Islet precursor cell (in vitro differentiated cells): Measurements from ENCODE around the gene NUTM1.
"Not testable (repeated sequence)": the region's sequence is repeated elsewhere in the genome, so short reads cannot be mapped to it uniquely, and the experiment has no call there.

Source experiments
- DNase-seq: peaks from one replicate; pipeline ENCODE4 v3.0.0-alpha.2; 2018

Gene NUTM1

DNA sequence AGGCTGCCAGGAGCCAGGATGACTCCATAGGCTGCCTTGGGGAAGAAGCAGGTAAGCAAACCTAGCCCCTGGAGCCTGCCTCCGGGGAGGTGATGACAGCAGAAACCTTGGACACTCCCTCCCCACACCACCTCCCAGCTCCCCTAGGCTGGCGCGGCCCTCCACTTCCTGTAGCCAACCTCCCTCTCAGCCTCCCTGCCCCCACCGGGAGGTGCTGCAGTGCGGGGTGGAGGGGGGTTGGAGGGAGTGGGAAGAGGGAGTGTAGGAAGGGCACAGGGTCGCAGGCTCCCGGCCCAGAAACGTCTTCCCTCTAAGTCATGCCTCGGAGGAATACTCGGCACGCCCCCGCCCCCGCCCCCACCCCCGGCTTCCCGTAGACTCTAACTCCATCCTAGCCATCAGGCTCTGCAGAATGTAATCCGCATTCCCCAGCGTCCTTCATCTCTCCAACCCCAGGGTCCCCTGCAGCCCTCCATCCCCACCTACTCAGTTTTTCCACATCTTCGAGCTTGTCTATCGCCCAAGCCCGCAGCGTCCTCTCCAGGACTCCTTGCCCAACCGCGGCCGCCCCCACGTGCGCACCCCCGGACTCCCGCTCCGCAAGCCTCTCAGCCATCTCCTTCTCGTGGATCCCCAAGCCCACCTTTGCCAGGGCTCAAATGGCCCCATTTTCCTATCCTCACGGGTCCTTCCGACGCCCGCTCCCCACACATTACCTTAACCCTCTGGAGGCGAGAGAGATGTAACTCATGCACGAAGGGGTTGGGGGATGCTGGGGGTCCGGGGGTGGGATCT is 23.4 kb downstream of the NUTM1 start:
- DNase-seq: peak; percentile 95

DNA sequence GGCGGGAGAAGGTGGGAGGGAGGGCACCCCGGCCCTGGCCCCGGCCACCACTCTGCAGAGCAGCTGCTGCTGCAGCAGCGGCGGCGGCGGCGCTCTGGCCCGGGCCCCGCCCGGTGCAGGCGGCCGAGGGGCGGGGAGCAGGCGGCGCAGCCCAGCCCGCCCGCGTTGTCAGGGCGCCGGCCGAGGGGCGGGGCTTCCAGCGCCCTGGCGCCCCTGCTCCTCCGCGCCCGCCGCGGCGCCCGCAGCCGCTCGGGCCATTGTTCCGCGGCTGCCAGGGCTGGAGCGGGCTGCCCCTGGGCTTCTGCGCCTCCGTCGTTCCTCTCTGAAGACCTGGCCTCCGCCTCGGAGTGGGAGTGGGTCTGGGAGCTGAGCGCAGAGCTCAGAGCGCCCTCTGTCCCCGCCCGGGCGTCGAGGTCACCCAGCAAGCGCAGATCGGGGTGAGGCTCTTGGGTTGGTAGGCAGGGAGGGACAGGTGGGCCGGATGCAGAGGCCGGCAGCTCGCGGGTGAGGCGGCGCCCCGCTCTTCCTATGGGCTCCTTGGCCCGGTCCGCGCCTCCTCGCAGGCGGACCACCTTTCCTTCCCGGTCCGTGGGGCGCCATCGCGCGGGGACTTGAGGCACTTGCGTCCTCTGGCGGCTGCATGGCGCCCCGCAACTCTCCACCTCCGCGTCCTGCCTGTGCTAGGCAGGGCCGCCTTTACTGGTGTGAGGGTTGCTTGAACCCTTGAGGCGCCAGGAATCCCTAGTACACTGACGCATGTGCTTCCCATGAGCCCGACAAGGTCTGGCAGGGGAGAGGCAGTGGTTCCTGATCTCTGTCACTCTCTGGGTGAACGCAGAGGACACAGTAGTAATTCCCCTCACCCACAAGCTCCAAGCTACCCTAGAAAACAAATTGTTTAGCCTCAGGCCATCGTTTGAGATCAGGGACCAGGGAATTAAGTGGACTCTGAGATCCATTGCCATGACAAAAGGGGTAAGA is 24.3 kb downstream of the NUTM1 start, which contains the start of gene LPCAT4:
LPCAT4 (minus strand) TSS at position 96 of the 981 bp plus-strand sequence. CDS start 96 bp downstream, outside the sequence.
- DNase-seq: peak; percentile 93

- no peak for DNase-seq
These were observed 27.0 kb downstream of the NUTM1 start for GRCh38 chr15:34370129-34370528.

DNA sequence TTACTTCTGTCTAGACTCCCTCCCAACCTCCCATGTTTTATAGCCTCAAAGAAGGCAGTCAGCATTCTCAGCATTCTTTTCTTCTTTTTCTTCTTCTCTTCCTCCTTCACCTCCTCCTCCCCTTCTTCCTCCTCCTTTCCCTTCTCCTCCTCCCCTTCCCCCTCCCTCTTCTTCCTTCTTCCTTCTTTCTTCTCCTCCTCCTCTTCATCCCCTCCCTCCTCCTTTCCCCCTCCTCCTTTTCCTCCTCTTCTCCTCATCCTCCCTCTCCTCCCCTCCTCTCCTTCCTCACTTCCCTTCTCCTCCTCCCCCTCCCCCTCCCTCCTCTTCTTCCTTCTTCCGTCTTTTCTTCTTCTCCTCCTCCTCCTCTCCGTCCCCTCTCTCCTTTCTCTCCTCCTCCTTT is 27.5 kb downstream of the NUTM1 start:
- DNase-seq: no peak

DNA sequence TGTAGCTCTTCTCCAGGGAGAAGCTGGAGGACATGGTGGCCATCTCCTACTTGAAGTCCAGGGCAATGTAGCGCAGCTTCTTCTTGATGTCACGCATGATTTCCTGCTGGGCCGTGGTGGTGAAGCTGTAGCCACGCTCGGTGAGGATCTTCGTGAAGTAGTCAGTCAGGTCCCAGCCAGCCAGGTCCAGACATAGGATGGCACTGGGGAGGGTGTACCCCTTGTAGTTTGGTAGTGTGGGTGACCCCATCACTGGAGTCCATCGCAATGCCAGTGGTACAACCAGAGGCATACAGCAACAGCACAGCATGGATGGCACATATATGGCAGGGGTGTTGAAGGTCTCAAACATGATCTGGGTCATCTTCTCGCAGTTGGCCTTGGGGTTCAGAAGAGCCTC is 30.8 kb downstream of the NUTM1 start:
- no peak for DNase-seq

GRCh38 chr15:34374816-34375215 is 31.7 kb downstream of the NUTM1 start:
- DNase-seq: no peak

- not testable (repeated sequence) for DNase-seq
These were observed 32.4 kb downstream of the NUTM1 start for GRCh38 chr15:34375541-34375940.

DNA sequence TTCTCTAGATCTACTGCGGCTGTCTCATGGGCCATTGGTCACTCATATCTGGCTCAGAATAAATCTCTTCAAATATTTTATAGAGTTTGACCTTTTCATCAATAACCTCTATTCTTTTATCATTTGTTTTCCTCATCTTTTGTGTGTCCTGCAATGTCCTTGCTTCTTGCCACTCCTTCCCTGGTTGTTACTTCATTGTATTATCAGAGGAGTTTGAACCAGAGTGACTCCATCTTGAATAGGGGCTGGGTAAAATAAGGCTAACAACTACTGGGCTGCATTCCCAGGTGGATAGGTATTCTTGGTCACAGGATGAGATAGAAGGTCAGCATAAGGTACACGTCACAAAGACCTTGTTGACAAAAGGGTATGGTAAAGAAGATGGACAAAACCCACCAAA is 33.7 kb downstream of the NUTM1 start:
- no peak for DNase-seq

DNA sequence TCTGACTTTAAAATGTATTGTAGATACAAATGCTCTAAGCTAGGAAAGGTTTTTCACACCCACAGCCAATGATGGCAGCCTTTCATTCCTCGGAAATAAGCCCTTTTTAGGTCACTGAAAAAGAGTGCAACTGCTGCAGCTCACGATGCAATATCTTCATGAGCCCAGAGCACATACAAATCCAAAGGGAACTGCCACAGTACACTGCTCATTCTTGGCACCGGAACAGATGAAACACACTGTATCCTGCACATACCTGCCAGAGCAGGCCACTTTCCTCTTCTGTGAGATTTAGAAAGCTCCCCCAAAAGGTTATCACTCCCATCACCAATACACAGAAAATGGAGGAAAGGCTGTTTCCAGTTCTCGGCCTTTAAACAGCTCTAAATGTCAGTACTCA is 37.4 kb downstream of the NUTM1 start:
- not testable (repeated sequence) for DNase-seq

DNA sequence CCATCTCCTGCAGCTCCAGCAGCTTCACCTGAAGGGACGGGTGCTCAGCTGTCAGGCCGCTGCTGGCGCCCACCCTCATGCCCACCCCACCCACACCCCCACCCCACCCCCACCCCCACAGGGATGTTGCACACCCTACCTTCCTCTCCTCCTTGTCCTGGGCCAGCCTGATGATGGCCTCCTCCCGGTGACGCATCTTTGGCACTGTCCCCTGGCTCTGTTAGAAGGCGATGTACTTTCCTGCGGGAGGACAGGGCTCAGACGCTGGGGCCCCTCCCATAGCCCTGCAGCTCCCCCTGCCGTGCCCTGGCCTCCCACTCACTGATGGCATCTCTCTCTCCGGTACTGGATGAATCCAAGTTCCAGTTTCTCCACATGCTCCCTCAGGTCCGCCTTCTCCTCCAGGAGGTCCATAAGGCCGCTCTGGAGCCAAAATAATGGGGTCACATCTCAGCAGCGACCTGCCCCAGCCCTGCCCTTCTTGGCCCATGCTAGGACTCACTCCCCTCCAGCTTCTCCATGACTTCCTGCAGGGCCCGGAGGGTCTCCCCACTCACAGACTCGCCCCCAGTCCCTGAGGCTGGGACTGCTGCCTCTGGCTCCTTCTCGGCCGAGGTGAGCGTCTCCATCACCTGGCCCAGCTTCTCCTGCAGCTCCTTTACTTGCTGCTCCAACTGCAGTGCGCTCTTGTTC is 38.9 kb downstream of the NUTM1 start:
- not testable (repeated sequence) for DNase-seq

DNA sequence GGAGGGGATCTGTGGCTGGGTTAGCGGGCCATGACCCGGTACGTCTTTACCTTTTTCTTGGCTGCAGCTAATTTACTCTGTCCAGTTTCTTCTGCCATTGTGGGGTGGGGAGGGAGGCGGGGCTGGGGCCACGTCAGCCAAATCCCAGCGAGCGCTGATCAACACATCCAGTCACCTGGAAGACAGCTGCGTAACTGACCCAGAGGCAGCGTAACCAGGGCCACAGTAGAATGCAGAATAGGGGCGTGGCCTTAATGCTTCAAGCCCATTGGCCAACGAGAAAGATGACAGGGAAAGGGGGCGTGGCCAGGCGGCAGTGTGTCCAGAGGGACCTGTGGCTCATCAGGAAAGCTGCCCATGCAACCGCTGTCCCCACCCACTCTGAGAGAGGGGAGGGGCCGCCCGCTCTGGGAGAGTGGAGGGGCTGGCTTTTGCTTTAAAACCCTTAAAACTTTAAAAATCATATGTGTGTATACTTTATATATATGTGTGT is 46.5 kb downstream of the NUTM1 start:
- not testable (repeated sequence) for DNase-seq

DNA sequence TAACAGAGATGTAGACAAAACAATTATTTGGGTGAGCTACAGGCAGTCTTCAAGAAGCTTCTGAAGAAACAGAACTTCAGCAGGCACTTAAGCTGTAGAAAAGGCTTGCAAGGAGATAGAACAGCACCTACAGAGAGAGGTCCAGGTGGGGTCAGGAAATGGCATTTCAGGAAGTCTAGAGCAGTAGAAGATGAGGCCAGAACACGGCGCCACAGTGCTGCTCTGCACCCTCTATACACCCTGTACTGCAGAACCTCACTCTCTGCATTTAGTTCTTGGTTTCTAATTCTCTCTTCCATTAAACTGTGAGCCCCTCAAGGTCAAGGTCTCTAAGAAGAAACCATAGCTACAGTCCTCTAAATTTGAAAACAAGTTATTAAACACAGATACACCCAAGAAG is 49.9 kb downstream of the NUTM1 start:
- DNase-seq: not testable (repeated sequence)

DNA sequence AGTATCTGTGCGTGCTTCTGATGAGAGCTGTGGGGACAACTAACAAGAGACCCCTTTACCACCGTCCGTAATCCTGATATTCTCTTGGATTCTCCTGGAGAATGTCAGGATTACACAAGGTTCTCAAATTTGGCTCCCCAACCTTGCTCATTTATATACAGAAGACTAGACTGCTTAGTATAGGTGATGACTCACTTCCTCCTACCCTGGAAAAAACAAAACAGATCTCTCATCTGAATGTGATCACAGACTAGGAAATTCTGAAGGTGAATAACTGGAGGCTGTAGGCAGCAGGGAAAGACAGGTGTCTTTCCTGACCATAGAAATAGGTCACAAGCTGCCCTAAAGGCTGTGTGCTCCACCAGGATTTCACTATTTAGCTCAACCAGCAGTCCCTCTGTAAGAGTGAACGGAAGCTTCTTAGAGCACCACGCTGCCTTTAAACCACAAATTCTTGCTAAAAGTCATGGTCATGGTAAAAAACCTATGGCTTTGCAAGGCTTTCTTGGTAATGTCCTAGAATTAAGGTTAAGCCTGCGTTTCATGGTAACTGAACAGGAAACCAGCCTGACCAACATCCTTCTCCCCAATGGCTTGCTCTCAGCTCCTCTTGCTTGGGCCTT is 54.6 kb downstream of the NUTM1 start:
- DNase-seq: not testable (repeated sequence)

DNA sequence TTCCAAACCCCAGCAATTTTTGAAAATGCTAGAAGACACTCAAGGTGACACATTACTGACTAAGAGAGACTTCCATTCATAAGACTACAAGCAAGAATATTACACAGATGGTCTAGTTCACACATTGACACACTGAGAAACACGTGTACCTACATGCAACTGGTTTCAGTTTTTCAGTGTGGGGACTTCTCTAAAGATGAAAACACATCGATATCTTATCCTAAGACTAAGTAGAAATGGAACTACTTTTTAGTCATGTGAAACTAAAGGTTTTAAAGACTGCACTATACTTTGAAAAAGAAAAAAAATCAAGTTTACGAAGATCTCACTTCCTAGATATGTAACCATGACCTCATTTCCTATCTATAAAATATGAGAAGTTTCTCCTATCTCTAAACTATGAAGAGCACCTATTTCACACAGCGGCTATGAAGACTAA is 60.1 kb downstream of the NUTM1 start:
- DNase-seq: not testable (repeated sequence)

- DNase-seq: not testable (repeated sequence)
These were observed 60.8 kb downstream of the NUTM1 start for GRCh38 chr15:34403899-34404298.
